NB4 (cell line): ENCODE results near the gene TCF12.
"Not testable (repeated sequence)": the region's sequence is repeated elsewhere in the genome, so short reads cannot be mapped to it uniquely, and the experiment has no call there.

Source experiments
- DNase-seq: peaks from one replicate; pipeline ENCODE4 v3.0.0; 2010; ENCODE audit warnings: low read depth
- H3K4me3 ChIP-seq: one replicate; pipeline ENCODE4 v1.5.1; 2011; ENCODE audit warnings: mild to moderate bottlenecking, low read depth, low read length, moderate library complexity
- MAX ChIP-seq: IDR thresholded peaks from 2 replicates; pipeline ENCODE4 v1.6.1; 2011; ENCODE audit warnings: low read depth, low read length
- MYC ChIP-seq: IDR thresholded peaks from 2 replicates; pipeline ENCODE4 v1.6.1; 2011; ENCODE audit warnings: low read depth, low read length
- POLR2A ChIP-seq: IDR thresholded peaks from 2 replicates; pipeline ENCODE4 v1.6.1; 2011; ENCODE audit warnings: mild to moderate bottlenecking; ENCODE audit not compliant: insufficient read length; ENCODE audit errors: extremely low read depth
- TF ChIP-seq, protein P1 (sequence below): IDR thresholded peaks from one replicate; pipeline ENCODE4 v1.5.1; 2012; ENCODE audit warnings: low read depth, low read length

Gene TCF12

GRCh38 chr15:57095896-57096295, 177.5 kb downstream of the TCF12 start:
- no peak overlapping the region for H3K4me3 ChIP-seq
- no peak for DNase-seq
- no peak for TF ChIP-seq MYC
- no peak for TF ChIP-seq POLR2A
- no peak for TF ChIP-seq MAX
- TF ChIP-seq, protein P1, sequence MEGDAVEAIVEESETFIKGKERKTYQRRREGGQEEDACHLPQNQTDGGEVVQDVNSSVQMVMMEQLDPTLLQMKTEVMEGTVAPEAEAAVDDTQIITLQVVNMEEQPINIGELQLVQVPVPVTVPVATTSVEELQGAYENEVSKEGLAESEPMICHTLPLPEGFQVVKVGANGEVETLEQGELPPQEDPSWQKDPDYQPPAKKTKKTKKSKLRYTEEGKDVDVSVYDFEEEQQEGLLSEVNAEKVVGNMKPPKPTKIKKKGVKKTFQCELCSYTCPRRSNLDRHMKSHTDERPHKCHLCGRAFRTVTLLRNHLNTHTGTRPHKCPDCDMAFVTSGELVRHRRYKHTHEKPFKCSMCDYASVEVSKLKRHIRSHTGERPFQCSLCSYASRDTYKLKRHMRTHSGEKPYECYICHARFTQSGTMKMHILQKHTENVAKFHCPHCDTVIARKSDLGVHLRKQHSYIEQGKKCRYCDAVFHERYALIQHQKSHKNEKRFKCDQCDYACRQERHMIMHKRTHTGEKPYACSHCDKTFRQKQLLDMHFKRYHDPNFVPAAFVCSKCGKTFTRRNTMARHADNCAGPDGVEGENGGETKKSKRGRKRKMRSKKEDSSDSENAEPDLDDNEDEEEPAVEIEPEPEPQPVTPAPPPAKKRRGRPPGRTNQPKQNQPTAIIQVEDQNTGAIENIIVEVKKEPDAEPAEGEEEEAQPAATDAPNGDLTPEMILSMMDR: no peak

DNA sequence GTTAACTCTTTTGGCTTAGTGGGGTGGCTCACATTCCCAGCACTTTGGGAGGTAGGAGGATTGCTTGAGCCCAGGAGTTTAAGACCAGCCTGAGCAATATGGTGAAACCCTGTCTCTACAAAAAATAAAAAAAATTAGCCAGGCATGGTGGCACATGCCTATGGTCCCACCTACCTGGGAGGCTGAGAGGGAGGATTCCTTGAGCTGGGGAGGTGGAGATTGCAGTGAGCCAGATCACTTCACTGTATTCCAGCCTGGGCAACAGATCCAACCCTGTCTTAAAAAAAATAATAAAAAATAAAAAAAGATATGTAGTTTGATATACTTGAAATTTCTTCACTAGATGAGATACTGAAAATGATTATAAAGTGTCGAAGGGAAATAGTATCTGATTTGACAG, 178.8 kb downstream of the TCF12 start:
- no peak overlapping the region for H3K4me3 ChIP-seq
- DNase-seq: no peak
- TF ChIP-seq MYC (no peak), MAX (no peak), POLR2A (no peak)
- TF ChIP-seq, protein P1: no peak

- H3K4me3 ChIP-seq: not testable (repeated sequence)
- peak; percentile 33 for DNase-seq
Measured at GRCh38 chr15:57097919-57098543, 179.6 kb downstream of the TCF12 start.

GRCh38 chr15:57098896-57099295, 180.5 kb downstream of the TCF12 start:
- no peak overlapping the region for H3K4me3 ChIP-seq
- no peak for DNase-seq
- TF ChIP-seq POLR2A (no peak), MYC (no peak), MAX (no peak)
- TF ChIP-seq, protein P1: no peak

- TF ChIP-seq POLR2A (no peak), MYC (no peak)
- DNase-seq: peak; percentile 28
- H3K4me3 ChIP-seq: no peak overlapping the region
Measured at GRCh38 chr15:57100136-57100539, 181.7 kb downstream of the TCF12 start.

DNA sequence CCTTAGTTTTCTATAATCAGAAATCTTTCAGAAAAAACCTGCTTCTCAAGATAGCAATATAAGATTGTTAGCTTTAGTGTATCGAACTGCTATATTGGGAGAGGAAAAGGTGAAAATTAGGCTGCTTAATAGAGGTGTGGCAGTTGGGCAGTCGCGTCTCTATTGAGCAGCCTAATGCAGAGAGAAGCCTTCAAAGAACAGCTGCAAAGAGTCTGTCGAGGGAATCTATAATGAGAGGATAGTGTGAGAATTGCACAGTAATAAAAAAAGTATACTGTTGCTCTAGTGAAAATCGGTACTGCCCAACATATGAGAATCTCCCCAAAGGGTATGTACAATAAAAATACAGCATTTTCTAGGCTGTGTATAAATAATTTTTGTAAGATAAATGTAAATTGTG, 184.4 kb downstream of the TCF12 start:
- no peak for DNase-seq
- TF ChIP-seq MAX (no peak), MYC (no peak), POLR2A (no peak)
- TF ChIP-seq, protein P1: no peak
- no peak overlapping the region for H3K4me3 ChIP-seq

DNA sequence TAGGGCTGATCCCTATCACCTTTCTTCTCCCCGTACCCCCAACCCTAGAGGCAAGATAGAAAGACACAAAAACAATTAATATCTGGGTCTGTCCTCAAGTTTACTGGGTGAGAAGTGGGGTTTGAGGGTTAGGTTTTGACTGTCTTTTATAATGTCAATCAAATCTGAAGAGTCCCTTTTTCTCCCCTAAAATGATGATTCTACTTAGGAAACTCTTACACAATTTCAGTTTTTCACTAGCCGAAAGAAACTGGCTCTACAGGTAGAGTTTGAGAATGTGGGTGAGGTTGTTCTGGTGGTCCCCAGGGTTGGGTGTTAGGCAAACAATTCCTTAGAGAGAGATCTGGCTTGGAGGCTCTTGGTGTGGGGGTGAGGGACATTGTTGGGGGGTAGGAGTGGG, 189.9 kb downstream of the TCF12 start:
- no peak for DNase-seq
- TF ChIP-seq MYC (no peak), MAX (no peak), POLR2A (no peak)
- TF ChIP-seq, protein P1: no peak
- H3K4me3 ChIP-seq: no peak overlapping the region
